Mesothelial cell of epicardium (in vitro differentiated cells): ENCODE data around the gene ZNF100. TPM values are rescaled to one million over a fixed set of nuclear protein-coding genes. Genes with fewer than 3 reads are reported as not detected.
"Not testable (repeated sequence)": the region's sequence is repeated elsewhere in the genome, so short reads cannot be mapped to it uniquely, and the experiment has no call there.

Experiments
- DNase-seq, 2 experiments: peaks; one replicate each; pipeline ENCODE4 v3.0.0; 2021; ENCODE audit warnings: low spot score in 2 of 2; ENCODE audit not compliant: unreplicated experiment in 2 of 2
- H3K27ac Mint-ChIP-seq: 2 replicates; pipeline ENCODE4 v1.8.0; 2021; ENCODE audit warnings: mixed read lengths
- H3K27me3 Mint-ChIP-seq: 2 replicates; pipeline ENCODE4 v1.8.0; 2021; ENCODE audit warnings: low read depth, mixed read lengths
- H3K36me3 Mint-ChIP-seq: 2 replicates; pipeline ENCODE4 v1.8.0; 2021; ENCODE audit warnings: mixed read lengths
- H3K4me1 Mint-ChIP-seq: 2 replicates; pipeline ENCODE4 v1.8.0; 2021; ENCODE audit warnings: mixed read lengths
- H3K4me3 Mint-ChIP-seq: 2 replicates; pipeline ENCODE4 v1.8.0; 2021; ENCODE audit warnings: mild to moderate bottlenecking, moderate library complexity, mixed read lengths
- H3K9me3 Mint-ChIP-seq: 2 replicates; pipeline ENCODE4 v1.8.0; 2021; ENCODE audit warnings: mixed read lengths
- CTCF ChIP-seq: fragments of 200-600 bp; sonication (generic); IDR thresholded peaks from one replicate; pipeline ENCODE4 v1.5.0; 2021; ENCODE audit warnings: antibody characterized with exemption; ENCODE audit not compliant: unreplicated experiment
- total RNA-seq: library from RNA; stranded (reverse); gene quantifications from 3 replicates; pipeline ENCODE4 v1.2.1, GENCODE V29; 2021

Gene ZNF100
- total RNA-seq, 1 donor from 2014 or later = 21.2 TPM

GRCh38 chr19:21680026-21680425 is 87.4 kb downstream of the ZNF100 start:
- H3K27me3 Mint-ChIP-seq = no peaks in the 10 kb centered on the region
- H3K4me3 Mint-ChIP-seq = no peak overlapping the region
- no peak for DNase-seq
- TF ChIP-seq CTCF = no peak
- H3K4me1 Mint-ChIP-seq = peaks cover 4% of the 10 kb centered on the region
- H3K36me3 Mint-ChIP-seq = no peaks in the 10 kb centered on the region
- no peak overlapping the region for H3K27ac Mint-ChIP-seq
- H3K9me3 Mint-ChIP-seq = peaks cover 26% of the 10 kb centered on the region

GRCh38 chr19:21677696-21678418 is 89.5 kb downstream of the ZNF100 start:
- Mint-ChIP-seq H3K36me3 (no peaks in the 10 kb centered on the region), H3K27me3 (no peaks in the 10 kb centered on the region), H3K4me1 (peaks cover 14% of the 10 kb centered on the region), H3K27ac (no peak overlapping the region), H3K9me3 (peaks cover 22% of the 10 kb centered on the region), H3K4me3 (no peak overlapping the region)
- TF ChIP-seq CTCF = no peak
- no peak for DNase-seq

GRCh38 chr19:21674454-21674853 is 92.9 kb downstream of the ZNF100 start:
- no peaks in the 10 kb centered on the region for H3K27me3 Mint-ChIP-seq
- peaks cover 19% of the 10 kb centered on the region for H3K9me3 Mint-ChIP-seq
- H3K4me1 Mint-ChIP-seq = peaks cover 22% of the 10 kb centered on the region
- H3K4me3 Mint-ChIP-seq = no peak overlapping the region
- H3K36me3 Mint-ChIP-seq = no peaks in the 10 kb centered on the region
- no peak overlapping the region for H3K27ac Mint-ChIP-seq
- no peak for DNase-seq
- no peak for TF ChIP-seq CTCF

- peaks cover 15% of the 10 kb centered on the region for H3K9me3 Mint-ChIP-seq
- DNase-seq, H3K27me3 Mint-ChIP-seq, H3K27ac Mint-ChIP-seq, H3K4me3 Mint-ChIP-seq, H3K36me3 Mint-ChIP-seq: not testable (repeated sequence)
- H3K4me1 Mint-ChIP-seq = peaks cover 22% of the 10 kb centered on the region
Observed at GRCh38 chr19:21673479-21673878, 93.9 kb downstream of the ZNF100 start.

Other genes with a start within 250 kb of the ZNF100 start
- 54.2 to 57.3 TPM (median 55.8 TPM) in 3 replicates for gene ZNF43, start 68.6 kb upstream of the ZNF100 start, total RNA-seq
- gene ZNF208, start 243.4 kb upstream of the ZNF100 start, total RNA-seq = not detected in 3 replicates